CD14-positive monocyte (primary cell): ENCODE measurements around the gene UBE2E2. TPM values are rescaled to one million over a fixed set of nuclear protein-coding genes. Genes with fewer than 3 reads are reported as not detected.

Source experiments
- DNase-seq, 3 donors: peaks; one replicate each; pipeline ENCODE4 v3.0.0-alpha.2; 2011 to 2022
- H2AFZ ChIP-seq: 2 replicates; pipeline ENCODE4 v1.6.0; 2012; ENCODE audit warnings: mild to moderate bottlenecking, low read depth, low read length, inconsistent platforms; ENCODE audit not compliant: insufficient read depth, poor library complexity, severe bottlenecking
- H3K27ac ChIP-seq, 2 donors: 1 replicate in 1 of 2; 2 replicates in 1 of 2; pipeline ENCODE4 v1.5.1; 2012 to 2013; ENCODE audit warnings: low read length in 2 of 2, control low read depth in 1 of 2, inconsistent platforms in 1 of 2, low read depth in 1 of 2, mild to moderate bottlenecking in 1 of 2
- H3K27me3 ChIP-seq, 2 donors: one replicate each; pipeline versions ENCODE4 v1.6.0 to v1.6.1; 2011 to 2013; ENCODE audit warnings: low read length in 2 of 2; ENCODE audit not compliant: control insufficient read depth in 2 of 2, insufficient read depth in 2 of 2
- H3K36me3 ChIP-seq, 2 donors: replicated peaks in 1 of 2; 1 replicate in 1 of 2; 2 replicates in 1 of 2; pipeline versions ENCODE4 v1.5.1 to v1.6.1; 2012 to 2013; ENCODE audit warnings: low read length in 2 of 2, control low read depth in 1 of 2, inconsistent platforms in 1 of 2, mild to moderate bottlenecking in 1 of 2; ENCODE audit not compliant: insufficient read depth in 2 of 2, control insufficient read depth in 1 of 2
- H3K4me1 ChIP-seq, 2 donors: 1 replicate in 1 of 2; 2 replicates in 1 of 2; pipeline versions ENCODE4 v1.5.1 to v1.6.1; 2012 to 2013; ENCODE audit warnings: low read length in 2 of 2, control low read depth in 1 of 2, inconsistent platforms in 1 of 2, mild to moderate bottlenecking in 1 of 2, moderate library complexity in 1 of 2; ENCODE audit not compliant: insufficient read depth in 2 of 2, control insufficient read depth in 1 of 2
- H3K4me2 ChIP-seq: replicated peaks from 2 replicates; pipeline ENCODE3; 2012; ENCODE audit warnings: low read length, moderate library complexity, mild to moderate bottlenecking; ENCODE audit not compliant: poor library complexity, severe bottlenecking; ENCODE audit errors: extremely low read depth
- H3K4me3 ChIP-seq, 3 experiments: fragments of 200-600 bp in 1 of 3; sonication (generic) in 1 of 3; replicated peaks in 1 of 3; 1 replicate in 2 of 3; 2 replicates in 1 of 3; pipeline ENCODE4 v1.5.1; 2011 to 2013; ENCODE audit warnings: low read length in 3 of 3, mild to moderate bottlenecking in 3 of 3, control low read depth in 2 of 3, low read depth in 2 of 3, inconsistent platforms in 1 of 3, moderate library complexity in 1 of 3
- H3K79me2 ChIP-seq: 2 replicates; pipeline ENCODE4 v1.6.0; 2012; ENCODE audit warnings: mild to moderate bottlenecking, control low read depth, inconsistent platforms, low read length, moderate library complexity; ENCODE audit not compliant: insufficient read depth
- H3K9ac ChIP-seq: 2 replicates; pipeline ENCODE4 v1.6.0; 2017; ENCODE audit warnings: low read length, mild to moderate bottlenecking; ENCODE audit not compliant: insufficient read depth, poor library complexity, severe bottlenecking
- H3K9me3 ChIP-seq, 2 donors: replicated peaks in 1 of 2; 1 replicate in 1 of 2; 2 replicates in 1 of 2; pipeline versions ENCODE4 v1.5.1 to v1.6.1; 2012 to 2013; ENCODE audit warnings: low read length in 2 of 2, control low read depth in 1 of 2; ENCODE audit not compliant: control insufficient read depth in 1 of 2, insufficient read depth in 1 of 2
- H4K20me1 ChIP-seq: 2 replicates; pipeline ENCODE4 v1.6.0; 2012; ENCODE audit warnings: mild to moderate bottlenecking, low read length, control low read depth, moderate library complexity; ENCODE audit not compliant: insufficient read depth
- H3K27ac Mint-ChIP-seq, 7 donors: one replicate each; pipeline ENCODE4 v1.8.0; 2020; ENCODE audit warnings: mild to moderate bottlenecking in 7 of 7, mixed read lengths in 7 of 7, moderate library complexity in 6 of 7, inconsistent platforms in 2 of 7
- H3K27me3 Mint-ChIP-seq, 3 donors: one replicate each; pipeline ENCODE4 v1.8.0; 2021 to 2022; ENCODE audit warnings: low read depth in 3 of 3, mild to moderate bottlenecking in 3 of 3, mixed read lengths in 3 of 3, moderate library complexity in 3 of 3, inconsistent platforms in 1 of 3
- H3K36me3 Mint-ChIP-seq, 2 donors: one replicate each; pipeline ENCODE4 v1.8.0; 2020; ENCODE audit warnings: mixed read lengths in 2 of 2, inconsistent platforms in 1 of 2, mild to moderate bottlenecking in 1 of 2
- H3K4me1 Mint-ChIP-seq: one replicate; pipeline ENCODE4 v1.8.0; 2020; ENCODE audit warnings: mild to moderate bottlenecking, mixed read lengths
- H3K4me3 Mint-ChIP-seq, 2 donors: one replicate each; pipeline ENCODE4 v1.8.0; 2020; ENCODE audit warnings: mild to moderate bottlenecking in 2 of 2, mixed read lengths in 2 of 2, moderate library complexity in 1 of 2
- H3K9me3 Mint-ChIP-seq, 7 donors: one replicate each; pipeline ENCODE4 v1.8.0; 2020 to 2022; ENCODE audit warnings: mixed read lengths in 7 of 7, mild to moderate bottlenecking in 6 of 7, moderate library complexity in 6 of 7, inconsistent platforms in 2 of 7
- WGBS: methylation state at CpG from one replicate; pipeline ENCODE4 v1.1.5; 2013; ENCODE audit warnings: missing lambda C conversion rate; ENCODE audit not compliant: insufficient coverage; 5-methylcytosine and 5-hydroxymethylcytosine counted together
- intact Hi-C, 2 donors: fragments of 100-400 bp; cut with micrococcal nuclease; formaldehyde crosslinking; loops; one replicate each; pipeline versions ENCODE4 v1.15.0 to v1.15.1; 2023
- polyA plus RNA-seq, 3 donors: library from polyadenylated mRNA; depleted of rRNA in 1 of 3; unstranded in 2 of 3; stranded (reverse) in 1 of 3; fragments of 300-500 nt in 2 of 3; fragments of >200 nt in 1 of 3; fragmentation: Illumina TruSeq in 2 of 3; gene quantifications; 1 replicate in 2 of 3; 2 replicates in 1 of 3; pipeline ENCODE4 v1.2.3, GENCODE V29; 2012 to 2021
- TF ChIP-seq, protein P1 (sequence below): fragments of 200-600 bp; IDR thresholded peaks from one replicate; pipeline ENCODE4 v1.8.0; 2022; ENCODE audit warnings: antibody characterized with exemption, mild to moderate bottlenecking

Gene UBE2E2
- polyA plus RNA-seq, 3 donors, result 25.8 to 78.0 (median 66.3) TPM

GRCh38 chr3:23573827-23574226 lies 370.7 kb downstream of the UBE2E2 start:
- peaks cover 3 to 8% (median 6%) of the 10 kb centered on the region in 7 donors for H3K9me3 Mint-ChIP-seq
- H4K20me1 ChIP-seq, result no peaks in the 10 kb centered on the region
- no peaks in the 10 kb centered on the region for H3K27me3 Mint-ChIP-seq

DNA sequence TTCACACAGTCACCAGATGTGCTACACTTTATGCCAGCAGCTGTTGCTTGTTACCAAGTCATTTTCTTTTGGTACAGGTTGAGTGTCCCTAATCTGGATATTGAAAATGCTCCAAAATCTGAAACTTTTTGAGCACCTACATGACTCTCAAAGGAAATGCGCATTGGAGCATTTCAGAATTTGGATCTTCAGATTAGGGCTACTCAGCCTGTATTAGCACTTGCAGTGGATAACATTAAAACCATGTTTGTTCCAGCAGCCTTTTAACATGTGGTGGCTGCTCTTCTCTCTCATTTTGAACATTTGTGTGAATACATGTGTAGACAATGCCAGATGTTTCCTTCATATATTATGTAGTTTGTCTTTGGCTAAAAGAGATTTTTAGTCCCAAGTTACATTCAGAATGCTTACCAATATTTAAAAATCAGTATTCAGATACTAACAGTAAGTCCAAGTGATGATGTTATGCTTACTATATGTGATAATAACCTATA lies 371.7 kb downstream of the UBE2E2 start:
- intact Hi-C loops, result no loop called here
- no peak overlapping the region for H3K9ac ChIP-seq
- H3K36me3 ChIP-seq, result no peaks in the 10 kb centered on the region
- H3K4me1 ChIP-seq, result no peaks in the 10 kb centered on the region
- H4K20me1 ChIP-seq, result no peaks in the 10 kb centered on the region
- no peaks in the 10 kb centered on the region for H3K9me3 ChIP-seq
- H3K36me3 Mint-ChIP-seq, result peaks cover 0 to 2% of the 10 kb centered on the region in 2 donors
- TF ChIP-seq, protein P1, sequence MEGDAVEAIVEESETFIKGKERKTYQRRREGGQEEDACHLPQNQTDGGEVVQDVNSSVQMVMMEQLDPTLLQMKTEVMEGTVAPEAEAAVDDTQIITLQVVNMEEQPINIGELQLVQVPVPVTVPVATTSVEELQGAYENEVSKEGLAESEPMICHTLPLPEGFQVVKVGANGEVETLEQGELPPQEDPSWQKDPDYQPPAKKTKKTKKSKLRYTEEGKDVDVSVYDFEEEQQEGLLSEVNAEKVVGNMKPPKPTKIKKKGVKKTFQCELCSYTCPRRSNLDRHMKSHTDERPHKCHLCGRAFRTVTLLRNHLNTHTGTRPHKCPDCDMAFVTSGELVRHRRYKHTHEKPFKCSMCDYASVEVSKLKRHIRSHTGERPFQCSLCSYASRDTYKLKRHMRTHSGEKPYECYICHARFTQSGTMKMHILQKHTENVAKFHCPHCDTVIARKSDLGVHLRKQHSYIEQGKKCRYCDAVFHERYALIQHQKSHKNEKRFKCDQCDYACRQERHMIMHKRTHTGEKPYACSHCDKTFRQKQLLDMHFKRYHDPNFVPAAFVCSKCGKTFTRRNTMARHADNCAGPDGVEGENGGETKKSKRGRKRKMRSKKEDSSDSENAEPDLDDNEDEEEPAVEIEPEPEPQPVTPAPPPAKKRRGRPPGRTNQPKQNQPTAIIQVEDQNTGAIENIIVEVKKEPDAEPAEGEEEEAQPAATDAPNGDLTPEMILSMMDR, result no peak
- H3K27ac ChIP-seq, result no peak overlapping the region
- no peak for DNase-seq
- H3K4me3 ChIP-seq, result no peak overlapping the region
- peaks cover 3 to 8% (median 6%) of the 10 kb centered on the region in 7 donors for H3K9me3 Mint-ChIP-seq
- 100% methylated on average over 1 of the region's 1 CpG for WGBS
- H3K79me2 ChIP-seq, result no peaks in the 10 kb centered on the region
- H3K4me2 ChIP-seq, result no peak overlapping the region
- H3K27me3 ChIP-seq, result no peaks in the 10 kb centered on the region
- no peak overlapping the region for H3K4me3 Mint-ChIP-seq
- no peak overlapping the region for H2AFZ ChIP-seq
- no peaks in the 10 kb centered on the region for H3K4me1 Mint-ChIP-seq
- no peaks in the 10 kb centered on the region for H3K27me3 Mint-ChIP-seq
- H3K27ac Mint-ChIP-seq, result no peak overlapping the region

More at GRCh38 chr3:23573827-23574226, 370.7 kb downstream of the UBE2E2 start:
- Histone ChIP-seq H2AFZ (no peak overlapping the region), H3K27ac (no peak overlapping the region), H3K4me1 (no peaks in the 10 kb centered on the region), H3K4me2 (no peak overlapping the region), H3K4me3 (no peak overlapping the region), H3K79me2 (no peaks in the 10 kb centered on the region), H3K27me3 (no peaks in the 10 kb centered on the region), H3K9me3 (no peaks in the 10 kb centered on the region), H3K9ac (no peak overlapping the region), H3K36me3 (no peaks in the 10 kb centered on the region)
- Mint-ChIP-seq H3K4me1 (no peaks in the 10 kb centered on the region), H3K36me3 (peaks cover 0 to 2% of the 10 kb centered on the region in 2 donors), H3K4me3 (no peak overlapping the region), H3K27ac (no peak overlapping the region)
- intact Hi-C loops, result no loop called here
- whole genome bisulfite sequencing, result 100% methylated on average over 1 of the region's 3 CpGs
- TF ChIP-seq, protein P1, result no peak
- DNase-seq, result no peak
